GM10847 (cell line): Measurements from ENCODE around the gene SOX11.

ENCODE experiments used
- POLR2A ChIP-seq: IDR thresholded peaks from 2 replicates; pipeline ENCODE4 v1.6.1; 2011; ENCODE audit not compliant: insufficient read length; ENCODE audit errors: extremely low read depth

Gene SOX11

GRCh38 chr2:5705490-5705889 is 13.3 kb downstream of the SOX11 start:
- no peak for TF ChIP-seq POLR2A

- no peak for TF ChIP-seq POLR2A
These were observed 14.7 kb downstream of the SOX11 start for GRCh38 chr2:5706717-5707455.

- no peak for TF ChIP-seq POLR2A
These were observed 18.4 kb downstream of the SOX11 start for GRCh38 chr2:5710615-5711014.

- TF ChIP-seq POLR2A = no peak
These were observed 20.9 kb downstream of the SOX11 start for GRCh38 chr2:5713101-5713500.

GRCh38 chr2:5719629-5720334 is 27.6 kb downstream of the SOX11 start:
- TF ChIP-seq POLR2A = no peak

GRCh38 chr2:5720426-5720825 is 28.2 kb downstream of the SOX11 start:
- no peak for TF ChIP-seq POLR2A

- TF ChIP-seq POLR2A = no peak
These were observed 30.1 kb downstream of the SOX11 start for GRCh38 chr2:5722236-5722635.

GRCh38 chr2:5723791-5724735 is 31.9 kb downstream of the SOX11 start:
- TF ChIP-seq POLR2A = no peak

- no peak for TF ChIP-seq POLR2A
These were observed 32.9 kb downstream of the SOX11 start for GRCh38 chr2:5725072-5725471.

GRCh38 chr2:5725794-5726463 is 33.7 kb downstream of the SOX11 start:
- no peak for TF ChIP-seq POLR2A

GRCh38 chr2:5727235-5727634 is 35.1 kb downstream of the SOX11 start:
- no peak for TF ChIP-seq POLR2A

- no peak for TF ChIP-seq POLR2A
These were observed 37.2 kb downstream of the SOX11 start for GRCh38 chr2:5729416-5729815.

GRCh38 chr2:5730386-5730785 is 38.2 kb downstream of the SOX11 start:
- no peak for TF ChIP-seq POLR2A

- no peak for TF ChIP-seq POLR2A
These were observed 42.8 kb downstream of the SOX11 start for GRCh38 chr2:5734859-5735520.

- TF ChIP-seq POLR2A = no peak
These were observed 43.3 kb downstream of the SOX11 start for GRCh38 chr2:5735521-5735861.
